Peyer's patch (tissue), 4 donors: ENCODE measurements around the gene CNTN2.

Source experiments
- POLR2A ChIP-seq, 2 donors: fragments of 450-650 bp; IDR thresholded peaks; one replicate each; pipeline ENCODE4 v1.5.1; 2017; ENCODE audit warnings: antibody characterized with exemption in 2 of 2, mild to moderate bottlenecking in 2 of 2, moderate library complexity in 2 of 2
- TF ChIP-seq, protein P1 (sequence below), 6 experiments: fragments of 450-650 bp in 4 of 6; fragments of 200-600 bp in 2 of 6; sonication (generic) in 1 of 6; IDR thresholded peaks; one replicate each; pipeline ENCODE4 v1.5.1; 2017 to 2019; ENCODE audit warnings: antibody characterized with exemption in 6 of 6, mild to moderate bottlenecking in 3 of 6, moderate library complexity in 1 of 6

DNA sequence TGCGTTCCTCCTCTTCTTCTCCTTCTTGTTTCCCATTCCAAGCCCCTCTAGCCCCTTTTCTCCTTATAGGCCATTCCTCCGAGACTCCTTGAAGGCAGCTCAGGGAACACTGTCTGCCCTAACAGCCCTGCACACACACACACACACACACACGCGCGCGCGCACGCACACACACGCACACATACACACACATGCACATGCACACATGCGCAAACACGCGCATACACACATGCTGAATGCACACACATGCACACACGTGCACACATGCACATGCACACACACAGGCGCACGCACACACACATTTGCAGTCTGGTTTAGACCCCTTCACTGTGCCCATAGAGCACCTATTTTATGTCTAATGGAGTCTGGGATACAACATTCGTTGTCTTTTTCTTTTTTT, 17.8 kb upstream of the CNTN2 start:
- TF ChIP-seq, protein P1, sequence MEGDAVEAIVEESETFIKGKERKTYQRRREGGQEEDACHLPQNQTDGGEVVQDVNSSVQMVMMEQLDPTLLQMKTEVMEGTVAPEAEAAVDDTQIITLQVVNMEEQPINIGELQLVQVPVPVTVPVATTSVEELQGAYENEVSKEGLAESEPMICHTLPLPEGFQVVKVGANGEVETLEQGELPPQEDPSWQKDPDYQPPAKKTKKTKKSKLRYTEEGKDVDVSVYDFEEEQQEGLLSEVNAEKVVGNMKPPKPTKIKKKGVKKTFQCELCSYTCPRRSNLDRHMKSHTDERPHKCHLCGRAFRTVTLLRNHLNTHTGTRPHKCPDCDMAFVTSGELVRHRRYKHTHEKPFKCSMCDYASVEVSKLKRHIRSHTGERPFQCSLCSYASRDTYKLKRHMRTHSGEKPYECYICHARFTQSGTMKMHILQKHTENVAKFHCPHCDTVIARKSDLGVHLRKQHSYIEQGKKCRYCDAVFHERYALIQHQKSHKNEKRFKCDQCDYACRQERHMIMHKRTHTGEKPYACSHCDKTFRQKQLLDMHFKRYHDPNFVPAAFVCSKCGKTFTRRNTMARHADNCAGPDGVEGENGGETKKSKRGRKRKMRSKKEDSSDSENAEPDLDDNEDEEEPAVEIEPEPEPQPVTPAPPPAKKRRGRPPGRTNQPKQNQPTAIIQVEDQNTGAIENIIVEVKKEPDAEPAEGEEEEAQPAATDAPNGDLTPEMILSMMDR (IDR thresholded peaks at IDR 0.05), result no peak
- no peak for TF ChIP-seq POLR2A (IDR thresholded peaks at IDR 0.05)
